Neural cell (in vitro differentiated cells): ENCODE data around the gene CCND1. TPM values are rescaled to one million over a fixed set of nuclear protein-coding genes. Genes with fewer than 3 reads are reported as not detected.

Experiments used
- H2AFZ ChIP-seq: fragments of 200-600, 300-800 bp; sonication (generic), shearing (Covaris generic); 2 replicates; pipeline ENCODE4 v1.6.0; 2014; ENCODE audit warnings: low read depth, mild to moderate bottlenecking, antibody characterized with exemption, low read length, moderate library complexity
- H3F3A ChIP-seq: fragments of 200-600 bp; shearing (Covaris generic); 2 replicates; pipeline ENCODE4 v1.6.1; 2016; ENCODE audit warnings: mild to moderate bottlenecking, moderate library complexity, mixed read lengths, antibody characterized with exemption, low read length; ENCODE audit not compliant: insufficient read depth, poor library complexity, severe bottlenecking
- H3K27ac ChIP-seq: fragments of 200-600, 300-800 bp; sonication (generic), shearing (Covaris generic); 2 replicates; pipeline ENCODE4 v1.5.1; 2014; ENCODE audit warnings: mild to moderate bottlenecking, low read length, moderate library complexity
- H3K27me3 ChIP-seq: fragments of 300-800, 200-600 bp; sonication (generic), shearing (Covaris generic); 2 replicates; pipeline ENCODE4 v1.6.0; 2014; ENCODE audit warnings: mild to moderate bottlenecking, low read depth, low read length, moderate library complexity; ENCODE audit not compliant: insufficient read depth
- H3K36me3 ChIP-seq: fragments of 300-800, 200-600 bp; sonication (generic), shearing (Covaris generic); 2 replicates; pipeline ENCODE4 v1.5.1; 2014; ENCODE audit warnings: mild to moderate bottlenecking, antibody characterized with exemption, low read length, moderate library complexity; ENCODE audit not compliant: insufficient read depth
- H3K4me2 ChIP-seq: fragments of 300-800, 200-600 bp; sonication (generic), shearing (Covaris generic); 2 replicates; pipeline ENCODE4 v1.6.0; 2014; ENCODE audit warnings: mild to moderate bottlenecking, low read length
- H3K4me3 ChIP-seq: fragments of 300-800, 200-600 bp; sonication (generic), shearing (Covaris generic); 2 replicates; pipeline ENCODE4 v1.5.1; 2014; ENCODE audit warnings: mild to moderate bottlenecking, low read length, moderate library complexity
- H3K79me2 ChIP-seq: fragments of 200-600 bp; shearing (Covaris generic); replicated peaks from 2 replicates; pipeline ENCODE4 v1.6.0; 2014; ENCODE audit warnings: mild to moderate bottlenecking, low read length, moderate library complexity; ENCODE audit not compliant: insufficient read depth
- H3K9ac ChIP-seq: fragments of 300-800, 200-600 bp; sonication (generic), shearing (Covaris generic); 2 replicates; pipeline ENCODE4 v1.6.1; 2016; ENCODE audit warnings: mild to moderate bottlenecking, low read length, mixed read lengths
- H3K9me2 ChIP-seq: fragments of 200-600 bp; shearing (Covaris generic); 2 replicates; pipeline ENCODE4 v1.6.1; 2016; ENCODE audit warnings: mild to moderate bottlenecking, low read length, mixed read lengths; ENCODE audit not compliant: insufficient read depth
- H3K9me3 ChIP-seq: fragments of 200-600, 300-800 bp; sonication (generic), shearing (Covaris generic); 2 replicates; pipeline ENCODE4 v1.6.1; 2016; ENCODE audit warnings: mild to moderate bottlenecking, mixed run types, low read length, moderate library complexity, mixed read lengths
- H4K20me1 ChIP-seq: fragments of 200-600 bp; shearing (Covaris generic); 2 replicates; pipeline ENCODE4 v1.6.1; 2016; ENCODE audit warnings: mild to moderate bottlenecking, mixed run types; ENCODE audit not compliant: insufficient read depth
- EP300 ChIP-seq: fragments of 450-650 bp; conservative IDR thresholded peaks from 2 replicates; pipeline ENCODE4 v1.6.1; 2014; ENCODE audit warnings: antibody characterized with exemption, mild to moderate bottlenecking, moderate library complexity; ENCODE audit not compliant: poor library complexity, severe bottlenecking
- EZH2 ChIP-seq: fragments of 200-600, 300-800 bp; shearing (Covaris generic), sonication (generic); IDR thresholded peaks from 2 replicates; pipeline ENCODE4 v1.6.1; 2014; ENCODE audit warnings: antibody characterized with exemption, low read length, borderline replicate concordance, mild to moderate bottlenecking; ENCODE audit not compliant: insufficient read depth, poor library complexity, severe bottlenecking
- MXI1 ChIP-seq: fragments of 450-650 bp; conservative IDR thresholded peaks from 2 replicates; pipeline ENCODE4 v1.6.1; 2014; ENCODE audit warnings: antibody characterized with exemption, mild to moderate bottlenecking; ENCODE audit not compliant: poor library complexity, severe bottlenecking
- POLR2AphosphoS5 ChIP-seq: IDR thresholded peaks from 2 replicates; pipeline ENCODE4 v1.6.1; 2012
- RAD21 ChIP-seq: fragments of 450-650 bp; conservative IDR thresholded peaks from 2 replicates; pipeline ENCODE4 v1.6.1; 2014; ENCODE audit warnings: antibody characterized with exemption, mild to moderate bottlenecking, moderate library complexity
- SMC3 ChIP-seq: fragments of 450-650 bp; conservative IDR thresholded peaks from 2 replicates; pipeline ENCODE4 v1.6.1; 2014; ENCODE audit warnings: antibody characterized with exemption, mild to moderate bottlenecking, moderate library complexity; ENCODE audit not compliant: poor library complexity
- TAF1 ChIP-seq: IDR thresholded peaks from 2 replicates; pipeline ENCODE4 v1.6.1; 2012; ENCODE audit warnings: low read depth
- polyA plus RNA-seq: library from polyadenylated mRNA; depleted of rRNA; stranded (reverse); fragments of >200 nt; gene quantifications from 2 replicates; pipeline ENCODE4 v1.2.3, GENCODE V29; 2014
- TF ChIP-seq, protein P1 (sequence below): IDR thresholded peaks from 2 replicates; pipeline ENCODE4 v1.6.1; 2012; ENCODE audit warnings: borderline replicate concordance
- TF ChIP-seq, protein P2 (sequence below): fragments of 450-650 bp; IDR thresholded peaks from 2 replicates; pipeline ENCODE4 v1.5.1; 2014; ENCODE audit warnings: antibody characterized with exemption, mild to moderate bottlenecking, moderate library complexity; ENCODE audit not compliant: poor library complexity, severe bottlenecking

CCND1 gene
- polyA plus RNA-seq, 1 donor from 2014 or later: 2.7 TPM

DNA sequence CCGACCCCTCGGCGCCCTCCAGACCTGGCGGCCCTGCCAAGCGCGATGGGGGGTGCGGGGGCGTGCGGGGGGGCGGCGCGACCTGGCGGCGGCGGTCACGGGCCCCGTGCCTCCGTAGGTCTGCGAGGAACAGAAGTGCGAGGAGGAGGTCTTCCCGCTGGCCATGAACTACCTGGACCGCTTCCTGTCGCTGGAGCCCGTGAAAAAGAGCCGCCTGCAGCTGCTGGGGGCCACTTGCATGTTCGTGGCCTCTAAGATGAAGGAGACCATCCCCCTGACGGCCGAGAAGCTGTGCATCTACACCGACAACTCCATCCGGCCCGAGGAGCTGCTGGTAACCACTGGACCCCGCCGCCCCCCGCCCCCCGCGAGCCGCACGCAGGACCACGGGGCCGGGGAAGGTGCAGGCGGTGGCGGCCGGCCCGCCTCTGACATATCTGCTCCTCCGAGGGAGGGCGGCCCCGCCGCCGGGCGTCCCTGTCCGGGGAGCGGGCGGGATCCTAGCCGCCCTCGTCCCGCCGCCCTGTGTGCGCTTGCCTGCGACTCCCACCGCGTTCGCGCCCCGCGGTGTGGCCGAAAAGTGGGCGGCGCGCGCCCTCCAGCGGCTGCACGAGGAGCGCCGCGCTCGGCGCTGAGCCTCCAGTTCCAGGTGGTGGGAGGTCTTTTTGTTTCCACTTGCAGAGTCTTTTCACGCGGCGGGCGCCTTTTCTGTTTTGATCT is 2.1 kb downstream of the CCND1 start:
- no peaks in the 10 kb centered on the region for H3K9me3 ChIP-seq
- peak overlapping the region; percentile 68 for H3K4me3 ChIP-seq
- TF ChIP-seq EZH2 (peak; percentile 8), TAF1 (no peak), RAD21 (peak; percentile 98), POLR2AphosphoS5 (no peak), MXI1 (peak; percentile 53), EP300 (no peak), SMC3 (peak; percentile 98)
- TF ChIP-seq, protein P1, sequence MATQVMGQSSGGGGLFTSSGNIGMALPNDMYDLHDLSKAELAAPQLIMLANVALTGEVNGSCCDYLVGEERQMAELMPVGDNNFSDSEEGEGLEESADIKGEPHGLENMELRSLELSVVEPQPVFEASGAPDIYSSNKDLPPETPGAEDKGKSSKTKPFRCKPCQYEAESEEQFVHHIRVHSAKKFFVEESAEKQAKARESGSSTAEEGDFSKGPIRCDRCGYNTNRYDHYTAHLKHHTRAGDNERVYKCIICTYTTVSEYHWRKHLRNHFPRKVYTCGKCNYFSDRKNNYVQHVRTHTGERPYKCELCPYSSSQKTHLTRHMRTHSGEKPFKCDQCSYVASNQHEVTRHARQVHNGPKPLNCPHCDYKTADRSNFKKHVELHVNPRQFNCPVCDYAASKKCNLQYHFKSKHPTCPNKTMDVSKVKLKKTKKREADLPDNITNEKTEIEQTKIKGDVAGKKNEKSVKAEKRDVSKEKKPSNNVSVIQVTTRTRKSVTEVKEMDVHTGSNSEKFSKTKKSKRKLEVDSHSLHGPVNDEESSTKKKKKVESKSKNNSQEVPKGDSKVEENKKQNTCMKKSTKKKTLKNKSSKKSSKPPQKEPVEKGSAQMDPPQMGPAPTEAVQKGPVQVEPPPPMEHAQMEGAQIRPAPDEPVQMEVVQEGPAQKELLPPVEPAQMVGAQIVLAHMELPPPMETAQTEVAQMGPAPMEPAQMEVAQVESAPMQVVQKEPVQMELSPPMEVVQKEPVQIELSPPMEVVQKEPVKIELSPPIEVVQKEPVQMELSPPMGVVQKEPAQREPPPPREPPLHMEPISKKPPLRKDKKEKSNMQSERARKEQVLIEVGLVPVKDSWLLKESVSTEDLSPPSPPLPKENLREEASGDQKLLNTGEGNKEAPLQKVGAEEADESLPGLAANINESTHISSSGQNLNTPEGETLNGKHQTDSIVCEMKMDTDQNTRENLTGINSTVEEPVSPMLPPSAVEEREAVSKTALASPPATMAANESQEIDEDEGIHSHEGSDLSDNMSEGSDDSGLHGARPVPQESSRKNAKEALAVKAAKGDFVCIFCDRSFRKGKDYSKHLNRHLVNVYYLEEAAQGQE: no peak
- TF ChIP-seq, protein P2, sequence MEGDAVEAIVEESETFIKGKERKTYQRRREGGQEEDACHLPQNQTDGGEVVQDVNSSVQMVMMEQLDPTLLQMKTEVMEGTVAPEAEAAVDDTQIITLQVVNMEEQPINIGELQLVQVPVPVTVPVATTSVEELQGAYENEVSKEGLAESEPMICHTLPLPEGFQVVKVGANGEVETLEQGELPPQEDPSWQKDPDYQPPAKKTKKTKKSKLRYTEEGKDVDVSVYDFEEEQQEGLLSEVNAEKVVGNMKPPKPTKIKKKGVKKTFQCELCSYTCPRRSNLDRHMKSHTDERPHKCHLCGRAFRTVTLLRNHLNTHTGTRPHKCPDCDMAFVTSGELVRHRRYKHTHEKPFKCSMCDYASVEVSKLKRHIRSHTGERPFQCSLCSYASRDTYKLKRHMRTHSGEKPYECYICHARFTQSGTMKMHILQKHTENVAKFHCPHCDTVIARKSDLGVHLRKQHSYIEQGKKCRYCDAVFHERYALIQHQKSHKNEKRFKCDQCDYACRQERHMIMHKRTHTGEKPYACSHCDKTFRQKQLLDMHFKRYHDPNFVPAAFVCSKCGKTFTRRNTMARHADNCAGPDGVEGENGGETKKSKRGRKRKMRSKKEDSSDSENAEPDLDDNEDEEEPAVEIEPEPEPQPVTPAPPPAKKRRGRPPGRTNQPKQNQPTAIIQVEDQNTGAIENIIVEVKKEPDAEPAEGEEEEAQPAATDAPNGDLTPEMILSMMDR: peak; percentile 98
- no peaks in the 10 kb centered on the region for H4K20me1 ChIP-seq
- H3K79me2 ChIP-seq: no peaks in the 10 kb centered on the region
- H3K27me3 ChIP-seq: peaks cover 60% of the 10 kb centered on the region
- H3K9me2 ChIP-seq: no peaks in the 10 kb centered on the region
- H3K36me3 ChIP-seq: no peaks in the 10 kb centered on the region
- no peaks in the 10 kb centered on the region for H3F3A ChIP-seq
- no peak overlapping the region for H2AFZ ChIP-seq
- peak overlapping the region; percentile 82 for H3K4me2 ChIP-seq
- H3K9ac ChIP-seq: peak overlapping the region; percentile 44
- no peak overlapping the region for H3K27ac ChIP-seq

DNA sequence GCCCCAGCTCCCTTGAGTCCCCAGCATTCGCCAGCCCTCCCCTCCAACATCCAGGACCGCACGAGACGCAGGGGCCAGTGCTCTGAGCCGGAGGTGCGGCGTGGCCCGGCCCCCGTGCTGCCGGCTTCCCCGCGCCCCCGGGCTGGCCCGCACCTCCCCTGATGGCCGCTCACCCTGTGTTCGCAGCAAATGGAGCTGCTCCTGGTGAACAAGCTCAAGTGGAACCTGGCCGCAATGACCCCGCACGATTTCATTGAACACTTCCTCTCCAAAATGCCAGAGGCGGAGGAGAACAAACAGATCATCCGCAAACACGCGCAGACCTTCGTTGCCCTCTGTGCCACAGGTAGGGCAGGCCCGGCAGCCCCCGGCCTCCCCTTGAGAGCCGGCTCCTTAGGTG is 2.7 kb downstream of the CCND1 start:
- H3K4me2 ChIP-seq: no peak overlapping the region
- peak overlapping the region; percentile 20 for H3K9ac ChIP-seq
- H3F3A ChIP-seq: no peaks in the 10 kb centered on the region
- H2AFZ ChIP-seq: no peak overlapping the region
- H3K9me2 ChIP-seq: no peaks in the 10 kb centered on the region
- H3K9me3 ChIP-seq: no peaks in the 10 kb centered on the region
- no peaks in the 10 kb centered on the region for H3K36me3 ChIP-seq
- peak overlapping the region; percentile 68 for H3K4me3 ChIP-seq
- peak; percentile 6 for TF ChIP-seq MXI1
- TF ChIP-seq EP300: no peak
- H3K79me2 ChIP-seq: no peaks in the 10 kb centered on the region
- H4K20me1 ChIP-seq: no peaks in the 10 kb centered on the region
- H3K27ac ChIP-seq: no peak overlapping the region
- H3K27me3 ChIP-seq: peaks cover 54% of the 10 kb centered on the region
